ENCODE results near the gene UNC13A.
"Not testable (repeated sequence)": the region's sequence is repeated elsewhere in the genome, so short reads cannot be mapped to it uniquely, and the experiment has no call there.

The UNC13A gene

DNA sequence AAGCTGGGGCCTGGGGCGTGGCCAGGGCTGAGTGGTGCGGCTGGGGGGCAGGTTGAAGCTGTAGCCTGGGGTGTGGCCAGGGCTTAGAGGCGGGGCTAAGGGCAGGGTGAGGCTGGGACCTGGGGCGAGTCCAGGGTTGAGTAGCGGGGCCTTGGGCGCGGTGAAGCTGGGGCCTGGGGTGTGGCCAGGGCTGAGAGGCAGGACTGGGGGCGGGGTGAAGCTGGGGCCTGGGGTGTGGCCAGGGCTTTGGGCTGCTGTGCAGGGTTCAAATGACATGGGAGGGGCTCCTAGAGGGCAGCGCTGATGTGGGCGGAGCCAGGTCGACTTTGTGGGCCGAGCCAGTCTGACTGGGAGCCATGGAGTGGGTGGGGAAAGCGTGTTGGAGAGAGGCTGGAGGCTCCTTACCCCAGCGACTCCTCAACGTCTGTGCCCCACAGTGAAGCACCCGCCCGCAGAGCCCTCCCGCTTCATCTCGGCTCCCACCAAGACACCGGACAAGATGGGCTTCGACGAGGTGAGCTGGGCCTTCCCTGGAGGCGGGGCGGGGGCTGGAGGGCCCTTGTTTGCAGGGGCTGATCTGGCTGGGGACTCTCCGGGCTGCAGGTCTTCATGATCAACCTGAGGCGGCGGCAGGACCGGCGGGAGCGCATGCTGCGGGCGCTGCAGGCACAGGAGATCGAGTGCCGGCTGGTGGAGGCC, 111.2 kb downstream of the UNC13A start:
- peak; percentile 54 for DNase-seq (ENCODE audit: low read depth)
- H3K4me3 ChIP-seq (ENCODE audit: low read depth, low read length), result no peak overlapping the region
- TF ChIP-seq MYC (IDR thresholded peaks at IDR 0.05; ENCODE audit: low read depth, low read length) (no peak), POLR2A (IDR thresholded peaks at IDR 0.05; ENCODE audit: extremely low read depth, insufficient read length) (no peak)
- TF ChIP-seq, protein P1, sequence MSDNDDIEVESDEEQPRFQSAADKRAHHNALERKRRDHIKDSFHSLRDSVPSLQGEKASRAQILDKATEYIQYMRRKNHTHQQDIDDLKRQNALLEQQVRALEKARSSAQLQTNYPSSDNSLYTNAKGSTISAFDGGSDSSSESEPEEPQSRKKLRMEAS (IDR thresholded peaks at IDR 0.05; ENCODE audit: low read depth, low read length), result no peak
- TF ChIP-seq, protein P2, sequence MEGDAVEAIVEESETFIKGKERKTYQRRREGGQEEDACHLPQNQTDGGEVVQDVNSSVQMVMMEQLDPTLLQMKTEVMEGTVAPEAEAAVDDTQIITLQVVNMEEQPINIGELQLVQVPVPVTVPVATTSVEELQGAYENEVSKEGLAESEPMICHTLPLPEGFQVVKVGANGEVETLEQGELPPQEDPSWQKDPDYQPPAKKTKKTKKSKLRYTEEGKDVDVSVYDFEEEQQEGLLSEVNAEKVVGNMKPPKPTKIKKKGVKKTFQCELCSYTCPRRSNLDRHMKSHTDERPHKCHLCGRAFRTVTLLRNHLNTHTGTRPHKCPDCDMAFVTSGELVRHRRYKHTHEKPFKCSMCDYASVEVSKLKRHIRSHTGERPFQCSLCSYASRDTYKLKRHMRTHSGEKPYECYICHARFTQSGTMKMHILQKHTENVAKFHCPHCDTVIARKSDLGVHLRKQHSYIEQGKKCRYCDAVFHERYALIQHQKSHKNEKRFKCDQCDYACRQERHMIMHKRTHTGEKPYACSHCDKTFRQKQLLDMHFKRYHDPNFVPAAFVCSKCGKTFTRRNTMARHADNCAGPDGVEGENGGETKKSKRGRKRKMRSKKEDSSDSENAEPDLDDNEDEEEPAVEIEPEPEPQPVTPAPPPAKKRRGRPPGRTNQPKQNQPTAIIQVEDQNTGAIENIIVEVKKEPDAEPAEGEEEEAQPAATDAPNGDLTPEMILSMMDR (IDR thresholded peaks at IDR 0.05; ENCODE audit: low read depth, low read length), result no peak

DNA sequence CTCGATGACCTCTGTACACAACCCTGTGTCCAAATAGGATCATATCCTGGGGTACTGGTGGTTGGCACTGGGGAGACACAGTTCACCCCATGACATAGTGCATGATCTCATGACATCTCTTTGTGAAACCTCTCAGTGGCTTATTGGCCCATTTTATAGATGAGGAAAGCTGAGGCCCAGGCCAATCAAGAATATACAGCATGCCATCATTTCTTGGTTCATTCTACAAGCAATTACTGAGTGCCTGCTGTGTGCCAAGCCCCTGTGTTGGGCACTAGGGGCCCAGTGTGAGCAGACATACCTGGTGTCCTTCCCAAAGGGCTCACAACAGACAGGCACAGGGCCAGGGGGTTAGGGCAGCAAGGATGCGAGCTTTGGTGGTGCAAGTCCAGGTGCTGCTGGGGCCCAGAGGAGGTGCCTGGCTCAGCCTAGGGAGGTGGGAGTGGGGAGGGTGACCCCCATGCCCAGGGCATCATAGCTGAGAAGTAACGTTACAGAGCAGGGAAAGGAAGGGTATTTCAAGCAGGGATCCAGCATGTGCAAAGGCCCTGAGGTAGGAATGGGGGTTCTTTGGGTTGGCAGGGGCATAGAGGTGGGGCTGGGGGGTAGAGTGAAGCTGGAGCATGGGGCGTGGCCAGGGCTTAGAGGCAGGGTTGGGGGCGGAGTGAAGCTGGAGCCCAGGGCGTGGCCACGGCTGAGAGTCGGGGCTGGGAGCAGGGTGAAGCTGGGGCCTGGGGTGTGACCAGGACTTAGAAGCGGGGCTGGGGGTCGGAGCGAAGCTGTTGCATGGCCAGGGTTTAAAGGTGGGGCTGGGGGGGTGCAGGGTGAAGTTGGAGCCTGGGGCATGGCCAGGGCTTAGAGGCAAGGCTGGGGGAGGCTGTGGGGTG, 112.0 kb downstream of the UNC13A start:
- TF ChIP-seq, protein P2 (IDR thresholded peaks at IDR 0.05; ENCODE audit: low read depth, low read length), result no peak
- TF ChIP-seq MYC (IDR thresholded peaks at IDR 0.05; ENCODE audit: low read depth, low read length), result no peak
- TF ChIP-seq, protein P1 (IDR thresholded peaks at IDR 0.05; ENCODE audit: low read depth, low read length), result no peak
- no peak for TF ChIP-seq POLR2A (IDR thresholded peaks at IDR 0.05; ENCODE audit: extremely low read depth, insufficient read length)
- DNase-seq (ENCODE audit: low read depth), result no peak
- H3K4me3 ChIP-seq (ENCODE audit: low read depth, low read length), result no peak overlapping the region

DNA sequence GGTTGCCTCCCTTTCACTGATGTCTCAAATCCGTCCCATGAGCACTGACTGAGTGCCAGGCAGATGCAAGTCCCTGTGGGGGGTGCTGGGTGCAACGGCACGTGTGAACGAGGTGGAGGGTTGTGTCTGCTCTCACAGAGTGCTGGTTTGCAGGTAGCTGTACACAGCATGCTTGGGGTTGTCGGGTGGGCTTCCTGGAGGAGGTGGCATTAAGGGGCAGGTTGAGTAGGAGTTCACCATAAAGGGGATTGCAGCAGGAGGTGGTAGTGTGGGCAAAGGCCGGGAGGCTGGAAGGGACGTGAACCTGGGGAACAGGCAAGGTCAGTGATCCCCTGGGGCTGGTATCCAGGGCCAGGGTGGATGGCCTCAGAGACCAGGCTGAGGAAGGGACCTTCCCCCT, 115.5 kb downstream of the UNC13A start:
- DNase-seq (ENCODE audit: low read depth), result no peak
- no peak overlapping the region for H3K4me3 ChIP-seq (ENCODE audit: low read depth, low read length)
- TF ChIP-seq MYC (IDR thresholded peaks at IDR 0.05; ENCODE audit: low read depth, low read length), result no peak
- TF ChIP-seq, protein P2 (IDR thresholded peaks at IDR 0.05; ENCODE audit: low read depth, low read length), result no peak
- TF ChIP-seq, protein P1 (IDR thresholded peaks at IDR 0.05; ENCODE audit: low read depth, low read length), result no peak
- no peak for TF ChIP-seq POLR2A (IDR thresholded peaks at IDR 0.05; ENCODE audit: extremely low read depth, insufficient read length)

DNA sequence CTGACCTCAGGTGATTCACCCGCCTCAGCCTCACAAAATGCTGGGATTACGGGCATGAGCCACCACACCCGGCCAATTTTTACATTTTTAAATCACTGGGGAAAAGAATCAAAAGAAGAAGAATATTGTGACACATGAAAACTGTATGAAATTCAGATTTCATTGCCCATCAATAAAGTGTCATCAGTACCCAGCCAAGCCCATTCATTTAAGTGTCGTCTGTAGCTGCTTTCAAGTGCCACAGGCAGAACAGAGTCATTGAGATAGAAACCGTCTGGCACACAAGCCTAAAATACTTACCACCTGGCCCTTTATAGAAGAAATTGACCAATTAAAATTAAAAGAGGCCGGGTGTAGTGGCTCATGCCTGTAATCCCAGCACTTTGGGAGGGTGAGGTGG, 117.4 kb downstream of the UNC13A start:
- no peak for DNase-seq (ENCODE audit: low read depth)
- no peak overlapping the region for H3K4me3 ChIP-seq (ENCODE audit: low read depth, low read length)
- TF ChIP-seq, protein P1 (IDR thresholded peaks at IDR 0.05; ENCODE audit: low read depth, low read length), result no peak
- TF ChIP-seq, protein P2 (IDR thresholded peaks at IDR 0.05; ENCODE audit: low read depth, low read length), result no peak
- no peak for TF ChIP-seq POLR2A (IDR thresholded peaks at IDR 0.05; ENCODE audit: extremely low read depth, insufficient read length)
- TF ChIP-seq MYC (IDR thresholded peaks at IDR 0.05; ENCODE audit: low read depth, low read length), result no peak

DNA sequence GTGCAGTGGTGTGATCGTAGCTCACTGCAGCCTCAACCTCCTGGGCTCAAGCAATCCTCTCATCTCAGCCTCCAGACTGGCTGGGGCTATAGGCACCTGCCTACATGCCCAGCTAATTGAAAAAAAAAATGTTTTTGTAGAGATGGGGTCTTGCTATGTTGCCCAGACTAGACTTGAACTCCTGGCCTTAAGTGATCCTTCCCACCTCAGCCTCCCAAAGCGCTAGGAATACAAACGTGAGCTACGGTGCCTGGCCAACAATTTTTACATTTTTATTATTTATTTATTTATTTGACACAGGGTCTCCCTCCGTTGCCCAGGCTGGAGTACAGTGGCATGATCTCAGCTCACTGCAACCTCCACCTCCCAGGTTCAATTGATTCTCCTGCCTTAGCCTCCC, 117.9 kb downstream of the UNC13A start:
- DNase-seq (ENCODE audit: low read depth); H3K4me3 ChIP-seq (ENCODE audit: low read depth, low read length): not testable (repeated sequence)

DNA sequence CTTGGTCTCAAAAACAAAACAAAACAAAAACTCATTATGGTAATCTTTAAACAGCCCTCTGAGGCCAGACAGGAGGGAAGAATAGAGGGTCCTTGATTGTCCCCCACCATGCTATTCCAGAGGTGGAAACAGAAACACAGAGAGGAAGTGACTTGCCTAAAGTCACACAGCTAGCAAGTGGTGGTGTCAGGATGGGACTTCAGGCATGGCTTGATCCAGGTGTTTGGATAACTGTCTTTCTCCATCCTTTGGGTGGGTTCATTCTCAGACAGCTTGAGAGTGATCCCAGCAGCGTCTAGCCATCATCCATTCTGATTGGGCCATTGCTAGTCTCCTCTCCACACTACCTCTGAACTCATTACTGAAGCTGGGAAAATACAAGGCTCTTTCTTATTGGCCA, 120.2 kb downstream of the UNC13A start:
- H3K4me3 ChIP-seq (ENCODE audit: low read depth, low read length), result no peak overlapping the region
- TF ChIP-seq, protein P2 (IDR thresholded peaks at IDR 0.05; ENCODE audit: low read depth, low read length), result no peak
- TF ChIP-seq MYC (IDR thresholded peaks at IDR 0.05; ENCODE audit: low read depth, low read length) (no peak), POLR2A (IDR thresholded peaks at IDR 0.05; ENCODE audit: extremely low read depth, insufficient read length) (no peak)
- TF ChIP-seq, protein P1 (IDR thresholded peaks at IDR 0.05; ENCODE audit: low read depth, low read length), result no peak
- DNase-seq (ENCODE audit: low read depth), result no peak

Data from NB4 (cell line).